Astrocyte of the cerebellum (primary cell): ENCODE results near the gene TGM2.

ENCODE experiments used
- DNase-seq: peaks from one replicate; pipeline ENCODE4 v3.0.0-alpha.2; 2011; ENCODE audit warnings: low read depth
- H3K4me3 ChIP-seq: 2 replicates; pipeline ENCODE4 v1.5.1; 2011; ENCODE audit warnings: mild to moderate bottlenecking, low read depth, low read length, moderate library complexity
- in situ Hi-C: cut with HindIII; loops from 2 replicates; pipeline ENCODE4 v1.10.0; 2017; ENCODE audit warnings: low sequenced_read_pairs
- TF ChIP-seq, protein P1 (sequence below): IDR thresholded peaks from 2 replicates; pipeline ENCODE4 v1.5.1; 2012; ENCODE audit warnings: low read length, low read depth, moderate library complexity, mild to moderate bottlenecking; ENCODE audit errors: missing control alignments

Gene TGM2

GRCh38 chr20:38157635-38158495 lies 7.2 kb downstream of the TGM2 start:
- H3K4me3 ChIP-seq = no peak overlapping the region
- TF ChIP-seq, protein P1, sequence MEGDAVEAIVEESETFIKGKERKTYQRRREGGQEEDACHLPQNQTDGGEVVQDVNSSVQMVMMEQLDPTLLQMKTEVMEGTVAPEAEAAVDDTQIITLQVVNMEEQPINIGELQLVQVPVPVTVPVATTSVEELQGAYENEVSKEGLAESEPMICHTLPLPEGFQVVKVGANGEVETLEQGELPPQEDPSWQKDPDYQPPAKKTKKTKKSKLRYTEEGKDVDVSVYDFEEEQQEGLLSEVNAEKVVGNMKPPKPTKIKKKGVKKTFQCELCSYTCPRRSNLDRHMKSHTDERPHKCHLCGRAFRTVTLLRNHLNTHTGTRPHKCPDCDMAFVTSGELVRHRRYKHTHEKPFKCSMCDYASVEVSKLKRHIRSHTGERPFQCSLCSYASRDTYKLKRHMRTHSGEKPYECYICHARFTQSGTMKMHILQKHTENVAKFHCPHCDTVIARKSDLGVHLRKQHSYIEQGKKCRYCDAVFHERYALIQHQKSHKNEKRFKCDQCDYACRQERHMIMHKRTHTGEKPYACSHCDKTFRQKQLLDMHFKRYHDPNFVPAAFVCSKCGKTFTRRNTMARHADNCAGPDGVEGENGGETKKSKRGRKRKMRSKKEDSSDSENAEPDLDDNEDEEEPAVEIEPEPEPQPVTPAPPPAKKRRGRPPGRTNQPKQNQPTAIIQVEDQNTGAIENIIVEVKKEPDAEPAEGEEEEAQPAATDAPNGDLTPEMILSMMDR = no peak
- no peak for DNase-seq
- in situ Hi-C loops = no loop called here

- TF ChIP-seq, protein P1 = no peak
- no peak for DNase-seq
- in situ Hi-C loops = no loop called here
- H3K4me3 ChIP-seq = no peak overlapping the region
Observed at GRCh38 chr20:38156888-38157634, 8.0 kb downstream of the TGM2 start.

DNA sequence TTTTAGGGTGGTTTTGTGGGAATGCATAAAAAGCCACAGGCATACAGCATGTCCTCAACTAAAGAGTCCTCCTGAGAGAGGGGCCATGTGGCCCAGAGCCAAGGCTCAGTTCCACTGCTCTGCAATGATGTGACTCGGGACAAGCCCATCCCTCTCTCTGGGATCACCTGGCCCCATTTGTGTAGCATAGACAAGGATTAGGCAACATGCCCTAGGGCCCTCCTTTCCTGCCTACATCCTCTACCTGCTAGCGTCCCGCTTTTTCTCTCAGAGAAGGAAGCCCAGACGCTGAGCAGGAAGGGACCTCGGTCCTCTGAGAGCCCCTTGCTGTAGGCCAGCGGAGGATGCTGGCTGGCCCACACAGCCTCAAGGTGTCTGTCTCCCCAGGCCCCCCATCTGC lies 8.8 kb downstream of the TGM2 start:
- DNase-seq = no peak
- in situ Hi-C loops = no loop called here
- TF ChIP-seq, protein P1 = no peak
- no peak overlapping the region for H3K4me3 ChIP-seq

DNA sequence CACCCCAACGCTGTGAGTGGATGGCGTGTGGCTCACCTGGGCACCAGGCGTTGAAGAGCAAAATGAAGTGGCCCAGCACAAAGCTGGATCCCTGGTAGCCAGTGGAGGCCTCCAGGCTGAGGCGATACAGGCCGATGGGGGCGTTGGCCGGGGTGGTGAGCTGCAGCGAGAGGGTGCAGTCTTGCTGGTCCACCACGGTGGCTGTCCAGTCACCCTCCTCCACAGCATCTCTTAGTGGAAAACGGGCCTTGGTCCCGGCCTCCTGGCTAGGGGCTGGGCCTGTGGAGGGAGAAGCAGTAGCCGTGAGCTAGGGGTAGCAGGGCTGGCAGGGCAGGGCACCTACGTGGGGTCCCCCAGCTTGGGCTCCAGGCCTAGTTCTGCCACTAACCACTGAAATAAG lies 9.3 kb downstream of the TGM2 start:
- no peak for DNase-seq
- in situ Hi-C loops = no loop called here
- TF ChIP-seq, protein P1 = no peak
- H3K4me3 ChIP-seq = no peak overlapping the region

DNA sequence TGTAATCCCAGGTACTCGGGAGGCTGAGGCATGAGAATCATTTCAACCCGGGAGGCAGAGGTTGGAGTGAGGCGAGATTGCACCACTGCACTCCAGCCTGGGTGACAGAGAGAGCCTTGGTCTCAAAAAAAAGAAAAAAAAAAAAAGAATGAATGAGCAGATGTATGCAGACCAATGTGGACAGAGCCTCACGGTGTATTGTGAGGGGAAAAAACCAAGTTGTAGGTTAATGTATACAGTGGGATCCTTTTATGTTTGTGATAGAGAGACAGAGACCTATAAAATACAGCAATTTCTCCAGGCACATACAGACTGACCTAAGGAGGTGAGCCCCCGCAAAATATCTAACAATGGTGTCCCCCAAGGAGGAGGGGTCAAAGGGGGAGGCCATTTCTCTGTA lies 11.7 kb downstream of the TGM2 start:
- H3K4me3 ChIP-seq = no peak overlapping the region
- in situ Hi-C loops = no loop called here
- TF ChIP-seq, protein P1 = no peak
- no peak for DNase-seq

- no peak overlapping the region for H3K4me3 ChIP-seq
Observed at GRCh38 chr20:38152621-38153221, 12.3 kb downstream of the TGM2 start.

More at GRCh38 chr20:38152621-38153221, 12.3 kb downstream of the TGM2 start:
- DNase-seq = no peak
- TF ChIP-seq, protein P1 = no peak
- in situ Hi-C loops = no loop called here
